Endothelial cell (in vitro differentiated cells): ENCODE measurements around the gene DAZAP2. TPM values are rescaled to one million over a fixed set of nuclear protein-coding genes. Genes with fewer than 3 reads are reported as not detected.

Source experiments
- DNase-seq: peaks from one replicate; pipeline ENCODE4 v3.0.0; 2021; ENCODE audit warnings: low spot score
- H3K27ac Mint-ChIP-seq: one replicate; pipeline ENCODE4 v1.8.0; 2021; ENCODE audit warnings: mixed read lengths, inconsistent platforms; ENCODE audit not compliant: unreplicated experiment
- H3K27me3 Mint-ChIP-seq: one replicate; pipeline ENCODE4 v1.8.0; 2021; ENCODE audit warnings: mild to moderate bottlenecking, moderate library complexity, mixed read lengths, inconsistent platforms; ENCODE audit not compliant: unreplicated experiment
- H3K36me3 Mint-ChIP-seq: one replicate; pipeline ENCODE4 v1.8.0; 2021; ENCODE audit warnings: mild to moderate bottlenecking, low read depth, mixed read lengths, inconsistent platforms; ENCODE audit not compliant: unreplicated experiment
- H3K4me1 Mint-ChIP-seq: one replicate; pipeline ENCODE4 v1.8.0; 2021; ENCODE audit warnings: mild to moderate bottlenecking, mixed read lengths, inconsistent platforms; ENCODE audit not compliant: unreplicated experiment
- H3K4me3 Mint-ChIP-seq: one replicate; pipeline ENCODE4 v1.8.0; 2021; ENCODE audit warnings: mild to moderate bottlenecking, mixed read lengths, inconsistent platforms; ENCODE audit not compliant: unreplicated experiment
- H3K9me3 Mint-ChIP-seq: one replicate; pipeline ENCODE4 v1.8.0; 2021; ENCODE audit warnings: mixed read lengths, inconsistent platforms; ENCODE audit not compliant: unreplicated experiment
- long read RNA-seq: library from polyadenylated mRNA; unstranded; transcript quantifications from one replicate; pipeline ENCODE4 v2.0.0, GENCODE V29; 2020; ENCODE audit not compliant: unreplicated experiment
- total RNA-seq: library from RNA; stranded (reverse); fragmentation: NEBNext Ultra II Directional; extraction: Animal tissue kit (Norgen Biotek cat#: 25700); gene quantifications from one replicate; pipeline ENCODE4 v1.2.1, GENCODE V29; 2021; ENCODE audit not compliant: unreplicated experiment
- TF ChIP-seq, protein P1 (sequence below): fragments of 200-600 bp; sonication (generic); IDR thresholded peaks from one replicate; pipeline ENCODE4 v1.5.0; 2021; ENCODE audit warnings: antibody characterized with exemption; ENCODE audit not compliant: unreplicated experiment

The DAZAP2 gene, protein sequence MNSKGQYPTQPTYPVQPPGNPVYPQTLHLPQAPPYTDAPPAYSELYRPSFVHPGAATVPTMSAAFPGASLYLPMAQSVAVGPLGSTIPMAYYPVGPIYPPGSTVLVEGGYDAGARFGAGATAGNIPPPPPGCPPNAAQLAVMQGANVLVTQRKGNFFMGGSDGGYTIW
- 28.1 TPM for total RNA-seq
- long read RNA-seq, transcript DAZAP2-201 (4 exons, 2,598 nt): major isoform, 11 of 16 reads
- long read RNA-seq, partial matches to known transcripts: 0 of 16 reads
- long read RNA-seq, other reads (novel, unspliced or antisense): 4 of 16 reads

DNA sequence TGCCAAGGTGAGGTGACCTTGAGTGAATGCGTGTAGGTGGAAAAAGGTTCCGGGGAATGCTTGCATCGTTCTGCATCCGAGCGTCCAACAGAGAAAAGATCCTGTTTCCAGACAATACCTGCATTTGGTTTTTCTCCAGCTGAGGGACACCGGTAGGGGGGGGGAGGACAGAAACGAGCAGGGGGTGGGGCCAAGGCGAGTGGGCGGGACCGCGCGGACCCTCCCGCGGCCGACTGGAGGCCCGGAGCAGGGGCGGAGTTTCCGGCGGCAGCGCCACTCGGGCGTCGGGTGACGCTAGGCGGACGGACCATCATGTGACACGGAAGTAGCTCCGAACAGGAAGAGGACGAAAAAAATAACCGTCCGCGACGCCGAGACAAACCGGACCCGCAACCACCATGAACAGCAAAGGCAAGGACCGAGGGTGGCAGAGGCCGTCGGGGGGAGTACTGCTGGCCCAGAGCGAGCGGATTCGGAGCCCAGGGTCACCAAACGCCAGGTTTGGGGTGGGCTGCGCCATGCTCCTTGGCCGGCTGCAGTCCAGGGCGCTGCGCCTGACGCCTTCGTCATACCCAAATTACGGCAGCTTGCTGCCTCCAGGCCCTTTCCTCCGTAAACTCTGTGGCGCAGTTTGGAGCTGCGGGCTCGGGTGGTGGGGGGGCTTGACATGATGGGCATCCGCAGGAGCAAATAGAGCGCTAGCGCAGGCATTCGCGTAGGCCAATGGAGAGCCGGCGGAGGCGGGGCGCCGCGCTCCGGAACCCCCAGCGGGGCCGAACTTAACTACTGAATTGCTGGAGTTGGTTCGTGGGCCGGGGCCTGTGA, at the start of gene DAZAP2:
DAZAP2 (plus strand) TSS at position 317 of the 825 bp plus-strand sequence; CDS start at position 399, 82 bp downstream.
- no peaks in the 10 kb centered on the region for H3K9me3 Mint-ChIP-seq
- TF ChIP-seq, protein P1, sequence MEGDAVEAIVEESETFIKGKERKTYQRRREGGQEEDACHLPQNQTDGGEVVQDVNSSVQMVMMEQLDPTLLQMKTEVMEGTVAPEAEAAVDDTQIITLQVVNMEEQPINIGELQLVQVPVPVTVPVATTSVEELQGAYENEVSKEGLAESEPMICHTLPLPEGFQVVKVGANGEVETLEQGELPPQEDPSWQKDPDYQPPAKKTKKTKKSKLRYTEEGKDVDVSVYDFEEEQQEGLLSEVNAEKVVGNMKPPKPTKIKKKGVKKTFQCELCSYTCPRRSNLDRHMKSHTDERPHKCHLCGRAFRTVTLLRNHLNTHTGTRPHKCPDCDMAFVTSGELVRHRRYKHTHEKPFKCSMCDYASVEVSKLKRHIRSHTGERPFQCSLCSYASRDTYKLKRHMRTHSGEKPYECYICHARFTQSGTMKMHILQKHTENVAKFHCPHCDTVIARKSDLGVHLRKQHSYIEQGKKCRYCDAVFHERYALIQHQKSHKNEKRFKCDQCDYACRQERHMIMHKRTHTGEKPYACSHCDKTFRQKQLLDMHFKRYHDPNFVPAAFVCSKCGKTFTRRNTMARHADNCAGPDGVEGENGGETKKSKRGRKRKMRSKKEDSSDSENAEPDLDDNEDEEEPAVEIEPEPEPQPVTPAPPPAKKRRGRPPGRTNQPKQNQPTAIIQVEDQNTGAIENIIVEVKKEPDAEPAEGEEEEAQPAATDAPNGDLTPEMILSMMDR: no peak
- H3K27ac Mint-ChIP-seq: peak within 1 kb of the TSS; percentile 98
- peaks cover 27% of the 10 kb centered on the region for H3K36me3 Mint-ChIP-seq
- peak within 1 kb of the TSS; percentile 94 for H3K4me3 Mint-ChIP-seq
- H3K27me3 Mint-ChIP-seq: peaks cover 14% of the 10 kb centered on the region
- peaks cover 34% of the 10 kb centered on the region for H3K4me1 Mint-ChIP-seq
- DNase-seq: peak; percentile 96

DNA sequence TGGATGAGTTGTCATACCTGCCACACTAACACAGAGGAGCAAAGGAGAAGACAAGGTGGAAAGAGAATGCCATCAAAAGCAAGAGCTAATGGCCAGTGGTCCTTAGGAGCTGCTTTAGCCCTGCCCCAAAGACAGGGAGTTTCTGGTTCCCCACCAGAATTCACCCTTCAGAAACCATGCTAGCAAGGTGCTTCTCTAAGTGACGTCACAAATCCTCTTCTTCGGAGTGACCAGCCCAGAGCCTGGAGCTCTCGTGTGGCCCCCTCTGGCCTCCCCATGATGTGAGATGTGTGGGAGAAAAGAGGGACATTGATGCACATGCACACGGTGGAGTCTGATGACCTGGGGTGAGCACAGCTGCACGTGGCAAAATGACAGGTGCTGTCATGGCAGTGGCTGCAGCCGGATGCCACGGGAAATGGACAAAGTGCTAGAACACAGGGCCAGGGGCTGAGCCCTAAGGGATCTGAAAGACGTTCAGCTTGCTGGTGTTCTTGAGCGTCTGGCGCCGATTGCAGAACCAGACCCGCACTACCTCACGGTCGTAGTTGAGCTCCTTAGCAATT, 48.8 kb upstream of the DAZAP2 start:
- peaks cover 7% of the 10 kb centered on the region for H3K36me3 Mint-ChIP-seq
- peaks cover 20% of the 10 kb centered on the region for H3K4me1 Mint-ChIP-seq
- TF ChIP-seq, protein P1: no peak
- no peaks in the 10 kb centered on the region for H3K9me3 Mint-ChIP-seq
- no peak for DNase-seq
- H3K27ac Mint-ChIP-seq: no peak overlapping the region
- peak overlapping the region; percentile 42 for H3K4me3 Mint-ChIP-seq
- H3K27me3 Mint-ChIP-seq: peaks cover 7% of the 10 kb centered on the region

DNA sequence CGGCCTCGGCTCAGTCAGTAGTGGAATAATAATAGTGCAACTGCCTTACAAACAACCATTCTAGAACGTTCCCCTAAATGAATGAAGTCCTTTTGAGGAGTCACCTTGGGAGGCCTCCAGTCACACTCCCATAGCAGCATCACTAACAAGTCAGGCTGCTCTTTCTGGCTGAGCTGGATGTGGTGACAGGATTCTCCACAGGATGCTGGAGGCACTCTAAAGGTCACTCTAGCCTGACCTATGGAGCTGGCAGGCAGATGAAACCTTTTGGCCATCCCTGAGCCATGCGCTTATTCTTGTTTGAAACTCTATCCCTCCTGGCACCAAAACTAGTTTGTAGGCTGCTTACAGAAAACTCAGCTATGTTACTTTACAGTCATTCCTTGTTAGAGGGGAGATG, 47.8 kb upstream of the DAZAP2 start:
- H3K4me1 Mint-ChIP-seq: peaks cover 20% of the 10 kb centered on the region
- DNase-seq: no peak
- H3K27me3 Mint-ChIP-seq: peaks cover 6% of the 10 kb centered on the region
- TF ChIP-seq, protein P1: no peak
- no peak overlapping the region for H3K4me3 Mint-ChIP-seq
- H3K36me3 Mint-ChIP-seq: peaks cover 7% of the 10 kb centered on the region
- H3K9me3 Mint-ChIP-seq: no peaks in the 10 kb centered on the region
- no peak overlapping the region for H3K27ac Mint-ChIP-seq

DNA sequence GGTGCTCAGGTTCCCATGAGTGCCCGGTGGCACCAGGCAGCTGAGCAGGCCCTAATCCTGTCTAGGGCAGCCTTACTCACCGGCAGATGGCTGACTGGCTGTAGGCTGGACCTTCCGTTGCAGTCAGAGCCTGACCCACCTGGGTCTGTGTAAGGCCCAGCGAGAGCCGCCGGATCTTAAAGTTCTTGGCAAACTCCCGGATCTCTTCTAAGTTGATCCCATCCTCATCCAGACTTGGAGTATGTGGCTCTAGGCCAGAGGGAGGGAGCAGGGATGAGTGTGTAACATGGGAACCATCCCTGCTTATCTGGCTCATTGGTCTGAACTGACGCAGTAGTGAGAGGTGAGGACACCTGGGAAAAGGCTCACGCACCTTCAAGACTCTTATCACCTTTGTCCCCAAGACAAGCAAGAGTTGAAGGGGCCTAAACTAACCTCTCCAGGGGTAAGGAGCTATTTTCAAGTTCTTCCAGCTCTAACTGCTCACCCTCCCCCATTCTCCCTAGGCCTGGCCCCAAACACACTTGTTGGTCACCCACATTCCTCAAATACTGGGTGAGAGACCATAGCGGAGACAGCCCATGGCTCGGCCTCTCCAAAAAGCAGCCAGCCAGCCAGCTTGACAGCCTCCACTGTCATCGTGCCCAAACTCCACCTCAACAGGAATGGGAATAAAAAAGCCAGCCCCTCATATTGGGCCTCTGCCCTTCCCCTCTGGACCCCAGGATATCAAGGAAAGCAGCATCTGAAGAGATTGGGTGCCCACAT, 46.9 kb upstream of the DAZAP2 start:
- Mint-ChIP-seq H3K36me3 (peaks cover 11% of the 10 kb centered on the region), H3K27ac (no peak overlapping the region), H3K4me1 (peaks cover 16% of the 10 kb centered on the region), H3K27me3 (peaks cover 6% of the 10 kb centered on the region), H3K9me3 (no peaks in the 10 kb centered on the region), H3K4me3 (no peak overlapping the region)
- DNase-seq: no peak
- TF ChIP-seq, protein P1: no peak
